Fibroblast of pulmonary artery (primary cell): ENCODE measurements around the gene PAQR8.
A peak's percentile ranks its signal among the peaks of the same experiment; 100 is the strongest.

Source experiments
- DNase-seq: peaks from one replicate; pipeline ENCODE4 v3.0.0-alpha.2; 2010; ENCODE audit warnings: low read depth
- H3K4me3 ChIP-seq: replicated peaks from 2 replicates; pipeline ENCODE4 v1.5.1; 2011; ENCODE audit warnings: low read depth, mild to moderate bottlenecking, control low read depth, low read length, moderate library complexity
- CTCF ChIP-seq: IDR thresholded peaks from 2 replicates; pipeline ENCODE4 v1.5.1; 2011; ENCODE audit warnings: mild to moderate bottlenecking, control low read depth, low read length, inconsistent platforms; ENCODE audit errors: missing control alignments

The PAQR8 gene

GRCh38 chr6:52394251-52394666 lies 32.3 kb downstream of the PAQR8 start:
- no peak for TF ChIP-seq CTCF
- DNase-seq: no peak
- no peak overlapping the region for H3K4me3 ChIP-seq

GRCh38 chr6:52395969-52396368 lies 34.0 kb downstream of the PAQR8 start:
- no peak for TF ChIP-seq CTCF
- H3K4me3 ChIP-seq: no peak overlapping the region
- DNase-seq: no peak

GRCh38 chr6:52399511-52400312 lies 37.8 kb downstream of the PAQR8 start:
- peak; percentile 81 for DNase-seq
- no peak overlapping the region for H3K4me3 ChIP-seq
- TF ChIP-seq CTCF: peak; percentile 95

- no peak overlapping the region for H3K4me3 ChIP-seq
- no peak for DNase-seq
- no peak for TF ChIP-seq CTCF
Observed at GRCh38 chr6:52400313-52401041, 38.5 kb downstream of the PAQR8 start.

GRCh38 chr6:52403086-52403485 lies 41.1 kb downstream of the PAQR8 start:
- no peak for DNase-seq
- no peak overlapping the region for H3K4me3 ChIP-seq
- no peak for TF ChIP-seq CTCF

GRCh38 chr6:52403627-52404026 lies 41.7 kb downstream of the PAQR8 start:
- no peak for DNase-seq
- no peak overlapping the region for H3K4me3 ChIP-seq
- TF ChIP-seq CTCF: no peak
